Ishikawa (cell line): ENCODE measurements around the gene VRK3.

ENCODE experiments used
- CEBPB ChIP-seq: IDR thresholded peaks from 2 replicates; pipeline ENCODE4 v1.6.1; 2012
- CREB1 ChIP-seq: IDR thresholded peaks from 2 replicates; pipeline ENCODE4 v1.6.1; 2012; ENCODE audit warnings: low read depth
- EGR1 ChIP-seq: IDR thresholded peaks from 2 replicates; pipeline ENCODE4 v1.6.1; 2012
- EP300 ChIP-seq: IDR thresholded peaks from 2 replicates; pipeline ENCODE4 v1.6.1; 2012; ENCODE audit warnings: borderline replicate concordance
- FOXM1 ChIP-seq: IDR thresholded peaks from 2 replicates; pipeline ENCODE4 v1.6.1; 2012; ENCODE audit warnings: low read depth, borderline replicate concordance
- MAX ChIP-seq: IDR thresholded peaks from 2 replicates; pipeline ENCODE4 v1.6.1; 2012
- NFIC ChIP-seq: IDR thresholded peaks from 2 replicates; pipeline ENCODE4 v1.6.1; 2012
- RAD21 ChIP-seq: IDR thresholded peaks from 2 replicates; pipeline ENCODE4 v1.6.1; 2012; ENCODE audit warnings: low read depth
- REST ChIP-seq: IDR thresholded peaks from 2 replicates; pipeline ENCODE4 v1.6.1; 2012; ENCODE audit warnings: low read depth, mild to moderate bottlenecking
- TAF1 ChIP-seq: IDR thresholded peaks from 2 replicates; pipeline ENCODE4 v1.6.1; 2012; ENCODE audit warnings: low read depth, mild to moderate bottlenecking
- TCF12 ChIP-seq: IDR thresholded peaks from 2 replicates; pipeline ENCODE4 v1.6.1; 2012; ENCODE audit warnings: low read depth
- TEAD4 ChIP-seq: IDR thresholded peaks from 2 replicates; pipeline ENCODE4 v1.6.1; 2012
- USF1 ChIP-seq: IDR thresholded peaks from 2 replicates; pipeline ENCODE4 v1.6.1; 2012
- YY1 ChIP-seq: IDR thresholded peaks from 2 replicates; pipeline ENCODE4 v1.6.1; 2012; ENCODE audit warnings: low read depth
- ZBTB7A ChIP-seq: IDR thresholded peaks from 2 replicates; pipeline ENCODE4 v1.6.1; 2012; ENCODE audit warnings: low read depth

Gene VRK3

GRCh38 chr19:49938662-49939061 is 86.5 kb downstream of the VRK3 start:
- TF ChIP-seq EP300 (no peak), NFIC (no peak), RAD21 (no peak), TCF12 (no peak), MAX (no peak), FOXM1 (no peak), EGR1 (no peak), REST (no peak), CREB1 (no peak), YY1 (no peak), CEBPB (no peak), USF1 (no peak), ZBTB7A (no peak), TEAD4 (no peak)

- TF ChIP-seq ZBTB7A: no peak
- no peak for TF ChIP-seq CREB1
- peak; percentile 97 for TF ChIP-seq RAD21
- TF ChIP-seq TCF12: peak; percentile 28; the same call in 1 of the 2 replicates
Observed at GRCh38 chr19:49937750-49938381, 87.3 kb downstream of the VRK3 start.

- no peak for TF ChIP-seq ZBTB7A
- no peak for TF ChIP-seq TEAD4
- no peak for TF ChIP-seq CREB1
- no peak for TF ChIP-seq FOXM1
- no peak for TF ChIP-seq YY1
- TF ChIP-seq USF1: no peak
Observed at GRCh38 chr19:49936549-49936948, 88.6 kb downstream of the VRK3 start.

- TF ChIP-seq MAX: no peak
- TF ChIP-seq CEBPB: no peak
- TF ChIP-seq NFIC: no peak
- no peak for TF ChIP-seq TAF1
- no peak for TF ChIP-seq USF1
- TF ChIP-seq ZBTB7A: no peak
- no peak for TF ChIP-seq EP300
- TF ChIP-seq REST: no peak
- TF ChIP-seq RAD21: no peak
- no peak for TF ChIP-seq CREB1
- no peak for TF ChIP-seq TEAD4
- no peak for TF ChIP-seq EGR1
- TF ChIP-seq YY1: no peak
Observed at GRCh38 chr19:49933643-49934042, 91.5 kb downstream of the VRK3 start.

- no peak for TF ChIP-seq FOXM1
- TF ChIP-seq NFIC: no peak
- no peak for TF ChIP-seq RAD21
- no peak for TF ChIP-seq MAX
- TF ChIP-seq TEAD4: no peak
- no peak for TF ChIP-seq TAF1
- no peak for TF ChIP-seq YY1
- TF ChIP-seq EP300: no peak
- no peak for TF ChIP-seq EGR1
- TF ChIP-seq ZBTB7A: no peak
- no peak for TF ChIP-seq TCF12
- no peak for TF ChIP-seq CEBPB
- TF ChIP-seq CREB1: no peak
- TF ChIP-seq REST: no peak
- TF ChIP-seq USF1: no peak
Observed at GRCh38 chr19:49932731-49933131, 92.4 kb downstream of the VRK3 start.
